Epithelial cell of prostate (primary cell): ENCODE measurements around the gene GPR132.
A peak's percentile ranks its signal among the peaks of the same experiment; 100 is the strongest.

Experiments
- DNase-seq: peaks from one replicate; pipeline ENCODE4 v3.0.0-alpha.2; 2011; ENCODE audit warnings: low read depth, low spot score
- H3K27ac ChIP-seq: fragments of 450-650 bp; 2 replicates; pipeline ENCODE4 v1.5.1; 2017; ENCODE audit warnings: mild to moderate bottlenecking

GPR132 gene

GRCh38 chr14:105026802-105027563 is 38.2 kb downstream of the GPR132 start:
- peak overlapping the region; percentile 99 for H3K27ac ChIP-seq
- DNase-seq = peak; percentile 72

DNA sequence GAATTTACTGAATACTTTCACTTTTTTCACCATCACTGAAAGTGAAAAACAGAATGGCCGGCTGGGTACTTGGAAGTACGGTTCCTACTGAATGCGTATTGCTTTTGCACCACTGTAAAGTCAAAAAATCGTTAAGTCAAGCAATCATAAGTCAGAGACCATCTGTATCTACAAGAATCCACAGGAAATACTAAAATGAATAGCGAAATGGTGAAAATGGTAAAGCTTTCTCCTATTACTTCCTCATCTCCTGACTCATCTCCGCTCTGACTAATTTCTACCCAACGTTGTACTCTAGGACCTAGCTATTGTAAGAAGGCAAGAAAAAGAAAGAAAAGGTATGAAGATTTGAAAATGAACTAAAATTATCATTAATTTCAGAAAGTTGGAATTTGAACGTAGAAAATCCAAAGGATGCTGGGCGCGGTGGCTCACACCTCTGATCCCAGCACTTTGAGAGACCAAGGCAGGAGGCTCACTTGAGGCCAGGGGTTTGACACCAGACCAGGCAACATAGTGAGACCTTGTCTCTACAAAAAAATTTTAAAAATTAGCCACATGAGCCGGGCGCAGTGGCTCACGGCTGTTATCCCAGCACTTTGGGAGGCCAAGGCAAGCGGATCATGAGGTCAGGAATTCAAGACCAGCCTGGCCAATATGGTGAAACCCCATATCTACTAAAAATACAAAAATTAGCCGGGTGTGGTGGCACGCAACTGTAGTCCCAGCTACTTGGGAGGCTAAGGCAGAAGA is 39.0 kb downstream of the GPR132 start:
- no peak for DNase-seq
- H3K27ac ChIP-seq = peak overlapping the region; percentile 99

- H3K27ac ChIP-seq = peak overlapping the region; percentile 99
- no peak for DNase-seq
These were observed 39.8 kb downstream of the GPR132 start for GRCh38 chr14:105025429-105025828.

DNA sequence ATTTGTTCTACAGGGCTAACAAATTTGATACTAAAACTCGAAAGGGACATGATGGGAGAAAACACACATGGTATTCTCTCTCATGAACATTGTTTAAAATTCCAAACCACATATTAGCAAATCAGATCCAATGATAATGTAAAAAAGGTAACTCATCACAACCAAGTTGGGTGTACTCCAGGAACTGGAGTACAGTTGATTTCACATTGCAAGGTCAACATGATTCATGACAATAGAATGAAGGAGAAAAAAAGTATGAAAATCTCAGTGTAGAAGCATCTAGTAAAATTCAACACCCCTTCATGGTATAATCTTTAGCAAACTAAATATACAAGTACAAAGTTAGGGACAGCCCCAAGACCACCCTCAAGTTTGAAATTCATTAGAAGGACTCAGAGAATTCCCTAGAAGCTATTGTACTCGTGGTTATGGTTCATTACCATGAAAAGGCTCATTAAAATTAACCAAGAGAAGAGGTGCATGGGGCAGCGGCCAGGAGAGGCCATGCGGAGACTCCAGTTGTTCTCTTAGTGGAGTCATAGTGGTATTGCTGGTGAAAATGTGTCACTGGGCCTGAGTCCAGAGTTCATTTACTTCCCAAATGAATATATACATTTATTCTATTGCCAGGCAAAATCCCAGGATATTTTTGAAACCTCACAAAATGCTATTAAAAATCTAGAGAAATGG is 41.3 kb downstream of the GPR132 start:
- peak overlapping the region; percentile 99 for H3K27ac ChIP-seq
- no peak for DNase-seq

DNA sequence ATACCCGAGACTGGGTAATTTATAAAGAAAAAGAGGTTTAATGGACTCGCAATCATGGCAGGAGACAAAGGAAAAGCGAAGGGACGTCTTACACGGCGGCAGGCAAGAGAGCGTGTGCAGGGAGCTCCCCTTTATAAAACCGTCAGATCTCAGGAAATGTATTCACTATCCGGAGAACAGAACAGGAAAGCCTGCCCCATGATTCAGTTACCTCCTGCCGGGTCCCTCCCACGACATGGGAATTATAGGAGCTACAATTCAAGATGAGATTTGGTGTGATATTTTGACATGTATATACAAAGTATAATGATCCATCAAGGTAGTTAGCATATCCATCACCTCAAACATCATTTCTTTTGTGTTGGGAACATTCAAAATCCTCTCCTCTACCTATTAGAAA is 42.1 kb downstream of the GPR132 start:
- DNase-seq = no peak
- H3K27ac ChIP-seq = peak overlapping the region; percentile 99

DNA sequence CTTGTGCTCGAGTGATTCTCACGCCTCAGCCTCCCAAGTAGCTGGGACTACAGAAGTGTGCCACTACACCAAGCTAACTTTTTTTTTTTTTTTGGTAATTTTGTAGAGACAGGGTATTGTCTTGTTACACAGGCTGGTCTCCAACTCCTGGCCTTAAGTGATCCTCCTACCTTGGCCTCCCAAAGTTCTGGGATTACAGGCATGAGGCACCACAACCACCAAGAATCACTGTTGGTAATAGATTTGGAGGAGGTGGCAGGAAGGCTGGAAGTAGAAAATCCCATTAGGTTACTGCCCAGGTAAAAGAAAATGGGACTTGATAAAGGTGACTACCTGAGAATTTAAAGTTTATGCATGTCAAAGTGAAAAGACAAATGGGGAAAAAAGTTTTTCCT is 43.0 kb downstream of the GPR132 start:
- peak overlapping the region; percentile 99 for H3K27ac ChIP-seq
- DNase-seq = no peak

DNA sequence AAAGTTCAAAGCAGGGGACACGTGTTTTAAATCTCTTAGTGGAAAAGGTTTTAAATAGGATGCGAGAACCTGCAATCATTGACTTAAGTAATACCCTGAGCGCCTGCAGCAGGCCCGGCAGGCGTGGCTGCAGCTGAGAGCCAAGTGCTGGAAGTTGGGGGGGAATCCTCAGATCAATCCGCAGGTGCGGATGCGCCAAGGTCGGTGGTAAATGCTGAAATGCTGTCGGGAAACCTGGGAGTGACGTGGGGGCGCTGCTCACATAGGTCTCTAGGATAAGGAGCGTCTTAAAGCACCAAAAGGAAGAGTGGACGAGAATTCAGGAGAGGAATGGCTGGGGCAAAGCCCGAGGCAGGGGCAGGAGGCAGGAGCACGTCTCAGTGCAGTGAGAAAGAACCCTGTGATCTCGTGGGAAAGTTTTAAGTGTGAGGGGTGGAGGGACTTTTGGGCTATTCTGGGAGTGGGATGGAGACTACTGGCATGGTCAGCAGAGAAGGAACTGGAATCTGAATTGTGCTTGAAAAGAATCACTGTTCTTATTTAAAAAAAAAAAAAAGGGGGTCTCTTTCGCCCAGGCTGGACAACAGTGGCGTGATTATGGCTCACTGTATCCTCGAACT is 43.5 kb downstream of the GPR132 start:
- no peak for DNase-seq
- H3K27ac ChIP-seq = peak overlapping the region; percentile 99

DNA sequence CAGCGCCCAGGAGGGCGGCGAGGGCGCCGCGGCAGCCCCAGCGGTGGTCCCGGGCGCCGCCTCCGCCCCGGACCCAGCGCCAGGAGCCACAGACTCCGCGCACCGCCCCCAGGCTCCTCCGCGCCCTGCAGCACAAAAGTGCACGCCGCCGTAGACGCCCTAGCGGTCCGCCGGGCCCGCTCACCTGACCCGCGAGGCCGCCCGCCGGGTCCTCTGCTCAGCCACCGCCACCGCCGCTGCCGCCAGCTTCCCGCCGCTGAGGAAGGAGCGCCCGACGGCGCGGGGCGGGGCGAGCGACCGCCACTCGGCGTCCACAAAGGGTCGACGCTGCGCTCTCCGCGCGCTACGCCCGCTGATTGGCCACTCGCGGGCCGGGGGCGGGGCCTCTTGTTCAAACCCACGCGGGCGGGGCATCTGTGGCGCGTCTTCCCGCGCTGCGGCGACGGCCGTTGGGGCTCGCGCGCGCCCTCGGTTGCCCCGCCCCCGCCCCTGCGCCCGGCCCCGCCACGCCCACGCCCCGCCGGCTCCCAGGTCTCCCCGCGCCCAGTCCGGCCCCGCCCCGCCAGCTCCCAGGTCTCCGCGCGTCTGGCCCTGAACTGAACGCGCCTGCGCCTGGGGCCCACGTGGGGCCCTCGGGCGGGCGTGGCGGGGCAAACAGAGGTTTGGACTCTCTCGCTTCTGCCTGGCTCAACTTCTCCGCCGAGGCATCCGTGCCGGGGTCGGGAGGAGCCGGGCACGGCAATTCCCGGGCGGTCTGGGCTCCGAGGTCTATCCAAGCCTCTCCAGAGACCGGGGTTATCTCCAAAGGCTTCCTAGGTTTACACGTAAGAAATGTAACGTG is 44.2 kb downstream of the GPR132 start, which contains the start of gene CDCA4:
Gene CDCA4 (minus strand): TSS at position 269 of the 841 bp plus-strand sequence. CDS start 9,154 bp downstream, outside the sequence.
- DNase-seq = peak; percentile 60
- peak within 1 kb of the TSS; percentile 99 for H3K27ac ChIP-seq

DNA sequence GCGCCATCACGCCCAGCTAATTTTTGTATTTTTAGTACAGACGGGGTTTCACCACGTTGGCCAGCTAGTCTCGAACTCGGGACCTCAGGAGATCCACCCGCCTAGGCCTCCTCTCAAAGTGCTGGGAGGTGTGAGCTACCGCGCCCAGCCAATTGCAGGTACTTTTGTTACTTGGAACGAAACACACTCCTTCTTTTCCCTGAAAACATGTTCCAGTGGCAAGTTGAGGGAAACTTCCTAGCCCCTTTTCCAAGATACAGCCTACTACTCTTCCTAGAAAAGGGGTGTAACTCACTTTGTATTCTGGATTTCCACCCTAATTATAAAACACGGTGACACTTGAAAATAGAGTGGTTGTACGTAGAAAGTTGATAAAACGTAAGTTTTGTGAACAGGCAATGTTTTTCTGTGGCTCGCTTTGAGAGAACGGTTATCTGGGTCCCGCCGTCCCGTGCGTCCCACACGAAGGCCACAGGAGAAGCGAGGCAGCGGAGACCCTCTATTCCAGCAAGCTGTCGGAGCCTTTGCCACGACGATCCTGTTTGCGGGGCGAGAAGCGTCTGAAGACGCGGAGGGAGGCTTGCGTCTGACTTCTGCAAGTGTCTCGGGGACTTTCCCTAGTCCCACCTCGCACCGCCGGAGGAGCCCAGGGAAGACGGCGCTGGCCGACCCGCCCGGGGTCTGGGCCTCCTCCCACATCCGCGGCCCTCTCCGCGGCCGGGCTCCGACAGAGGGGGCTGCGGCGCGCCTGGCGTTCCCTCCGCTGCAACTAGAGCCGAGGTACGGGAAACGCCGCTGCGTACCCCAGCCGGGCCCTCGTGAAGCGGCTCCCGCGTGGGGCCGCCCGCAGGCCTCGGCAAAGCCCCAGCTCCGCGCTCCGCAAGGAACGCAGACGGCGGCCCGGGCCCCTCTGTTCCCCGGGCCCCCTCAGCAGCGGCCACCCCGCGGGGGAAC is 45.1 kb downstream of the GPR132 start:
- no peak for DNase-seq
- H3K27ac ChIP-seq = peak overlapping the region; percentile 99

DNA sequence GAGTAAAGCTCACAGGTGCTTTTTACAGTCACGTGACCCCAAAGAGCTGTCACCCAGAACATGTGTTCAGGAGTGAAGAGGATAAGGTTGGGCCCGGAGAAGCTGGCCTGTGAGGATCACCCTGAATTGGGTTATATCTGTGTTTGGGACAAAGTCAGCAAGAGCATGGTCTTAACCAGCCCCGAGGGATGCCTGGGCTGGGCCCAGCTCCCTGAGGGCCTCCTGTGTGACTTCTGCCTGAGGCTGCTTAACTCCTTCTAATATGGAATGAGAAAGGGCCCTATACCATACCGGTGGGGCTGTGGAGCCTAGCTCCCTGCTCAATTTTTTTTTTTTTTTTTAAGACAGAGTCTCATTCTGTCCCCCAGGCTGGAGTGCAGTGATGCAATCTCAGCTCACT is 46.8 kb downstream of the GPR132 start:
- no peak for DNase-seq
- H3K27ac ChIP-seq = peak overlapping the region; percentile 99

- H3K27ac ChIP-seq = peak overlapping the region; percentile 99
- no peak for DNase-seq
These were observed 49.3 kb downstream of the GPR132 start for GRCh38 chr14:105015905-105016304.

GRCh38 chr14:105015242-105015641 is 50.0 kb downstream of the GPR132 start:
- no peak for DNase-seq
- peak overlapping the region; percentile 99 for H3K27ac ChIP-seq

- no peak overlapping the region for H3K27ac ChIP-seq
- DNase-seq = no peak
These were observed 50.6 kb downstream of the GPR132 start for GRCh38 chr14:105014631-105015030.

DNA sequence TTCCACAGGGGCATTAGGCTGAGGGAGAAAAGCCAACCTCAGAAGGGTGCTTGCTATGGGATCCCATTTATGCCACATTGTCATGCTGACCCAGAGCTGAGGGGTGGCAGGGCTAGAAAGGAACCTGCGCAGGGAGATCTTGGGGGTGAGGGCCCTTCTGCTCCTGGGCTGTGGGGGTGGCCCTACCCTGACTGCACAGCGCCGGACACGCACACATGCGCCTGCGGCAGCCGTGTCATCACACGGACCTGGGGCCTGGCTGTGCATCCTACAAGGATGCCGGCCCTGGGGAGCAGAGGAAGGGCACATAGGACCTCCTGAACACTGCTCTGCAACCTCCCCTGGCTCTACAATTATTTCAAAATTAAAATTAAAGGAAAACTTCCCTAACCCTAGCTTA is 51.2 kb downstream of the GPR132 start:
- no peak overlapping the region for H3K27ac ChIP-seq
- DNase-seq = no peak

DNA sequence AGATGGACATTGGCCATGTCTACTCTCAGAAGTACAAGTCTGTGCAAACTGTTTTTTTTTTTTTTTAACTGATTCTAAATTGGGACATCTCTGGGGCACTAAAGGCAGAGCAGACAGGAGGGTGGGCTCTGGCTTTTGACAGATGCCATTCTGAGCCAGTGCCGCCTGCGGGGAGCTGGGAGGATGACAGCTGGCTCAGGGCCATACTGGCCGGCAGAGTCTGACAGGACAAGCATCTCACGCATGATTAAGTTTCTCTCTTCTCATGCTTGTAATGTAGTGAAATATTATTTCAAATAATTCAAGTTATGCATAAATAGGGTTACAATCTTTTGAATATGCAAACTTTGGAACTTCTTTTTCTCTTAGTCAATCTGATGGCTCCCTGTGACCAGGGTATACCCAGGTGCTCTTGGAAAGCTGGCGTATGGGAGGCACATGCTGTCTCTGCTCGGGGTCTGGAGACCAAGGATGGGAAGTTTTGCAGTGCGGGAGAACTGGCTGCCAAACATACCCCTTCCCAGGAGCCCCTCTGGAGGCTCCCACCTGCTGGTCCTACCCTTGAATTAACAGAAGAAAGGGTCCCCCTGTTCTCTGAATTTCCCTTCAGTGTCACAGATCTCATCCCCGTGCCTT is 52.0 kb downstream of the GPR132 start:
- DNase-seq = no peak
- no peak overlapping the region for H3K27ac ChIP-seq

- no peak overlapping the region for H3K27ac ChIP-seq
- no peak for DNase-seq
These were observed 52.9 kb downstream of the GPR132 start for GRCh38 chr14:105012171-105012985.

- DNase-seq = no peak
- H3K27ac ChIP-seq = no peak overlapping the region
These were observed 53.8 kb downstream of the GPR132 start for GRCh38 chr14:105011312-105011990.
